GM19468 (cell line): ENCODE measurements around the gene ZFAND3.

ENCODE experiments used
- ATAC-seq: cut with Tn5 transposase; IDR thresholded peaks from one replicate; pipeline ENCODE4 v1.9.1; 2021; ENCODE audit warnings: mild to moderate bottlenecking, moderate library complexity, moderate number of reproducible peaks; ENCODE audit not compliant: unreplicated experiment; ENCODE audit errors: extremely low read depth

ZFAND3 gene

DNA sequence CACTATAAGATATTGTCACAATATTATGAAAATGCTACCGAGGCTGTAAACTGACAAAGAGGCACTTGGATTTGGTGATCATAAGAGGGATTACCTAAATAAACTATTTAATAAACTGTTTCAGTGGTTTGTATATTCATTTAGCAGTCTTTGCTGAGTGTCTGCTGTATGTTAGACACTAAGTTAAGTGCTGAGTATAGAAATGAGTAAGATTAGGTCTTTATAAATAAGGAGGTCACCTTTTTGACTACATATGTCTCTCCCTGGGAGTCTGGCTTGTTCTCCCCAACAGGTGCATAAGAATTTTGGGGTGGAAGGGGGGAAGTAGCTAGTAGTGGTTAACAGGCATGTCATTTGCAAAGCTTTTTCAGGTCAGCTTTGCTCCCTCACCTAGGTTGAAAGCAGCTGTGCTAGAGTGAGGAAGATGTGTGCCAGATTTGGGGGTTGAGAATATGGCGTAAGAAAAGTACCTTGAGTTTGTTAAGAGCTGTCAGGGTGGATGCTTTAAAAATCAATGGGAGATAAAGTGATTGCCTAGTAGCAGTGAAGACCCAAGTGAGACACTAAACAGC, 246.3 kb downstream of the ZFAND3 start:
- no peak for ATAC-seq

GRCh38 chr6:38067263-38067980, 247.9 kb downstream of the ZFAND3 start:
- ATAC-seq: no peak

GRCh38 chr6:38068854-38069590, 249.5 kb downstream of the ZFAND3 start:
- ATAC-seq: no peak

DNA sequence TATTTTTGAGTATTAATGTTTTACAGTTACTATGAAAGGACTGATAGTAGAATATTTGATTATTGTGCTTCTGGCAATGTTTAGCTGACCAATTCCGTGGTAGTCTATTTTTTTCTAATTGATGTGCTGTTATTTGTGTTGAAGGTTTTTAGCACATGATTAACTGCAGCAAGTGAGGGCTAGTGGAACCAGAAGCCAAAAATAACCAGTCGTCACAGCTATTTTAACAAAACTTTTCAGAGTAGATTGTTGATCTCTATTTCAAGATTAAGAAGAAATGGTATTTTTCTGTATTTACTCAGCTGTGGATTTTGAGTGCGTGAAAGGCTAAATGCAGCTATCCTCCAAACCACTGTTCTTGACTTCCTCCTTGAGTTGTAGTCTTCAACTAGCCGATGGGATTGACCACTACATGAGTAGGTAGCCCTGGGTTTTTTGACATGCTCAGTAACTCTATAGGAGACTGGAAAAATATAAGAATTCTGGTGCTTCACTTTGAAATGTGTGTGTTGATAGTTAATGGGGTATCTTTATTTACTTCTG, 258.0 kb downstream of the ZFAND3 start:
- no peak for ATAC-seq

DNA sequence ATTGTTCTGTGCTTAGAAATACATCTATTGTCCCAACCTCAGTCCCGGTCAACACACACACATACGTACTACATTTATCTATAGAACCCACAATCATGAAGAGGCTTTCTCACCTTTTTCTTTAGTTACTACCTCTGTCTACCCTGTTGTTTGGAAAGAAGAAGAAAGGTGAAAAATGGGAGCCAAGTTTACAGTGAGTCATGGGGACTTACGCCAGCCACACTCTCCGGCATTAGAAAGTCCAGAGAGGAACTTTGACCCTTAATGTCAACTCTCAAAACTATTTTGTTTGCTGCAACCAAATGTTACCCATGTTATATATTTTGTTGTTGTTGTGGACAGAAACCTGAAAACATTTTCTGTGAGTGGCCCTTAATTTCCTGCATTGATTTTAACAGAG, 259.1 kb downstream of the ZFAND3 start:
- no peak for ATAC-seq

DNA sequence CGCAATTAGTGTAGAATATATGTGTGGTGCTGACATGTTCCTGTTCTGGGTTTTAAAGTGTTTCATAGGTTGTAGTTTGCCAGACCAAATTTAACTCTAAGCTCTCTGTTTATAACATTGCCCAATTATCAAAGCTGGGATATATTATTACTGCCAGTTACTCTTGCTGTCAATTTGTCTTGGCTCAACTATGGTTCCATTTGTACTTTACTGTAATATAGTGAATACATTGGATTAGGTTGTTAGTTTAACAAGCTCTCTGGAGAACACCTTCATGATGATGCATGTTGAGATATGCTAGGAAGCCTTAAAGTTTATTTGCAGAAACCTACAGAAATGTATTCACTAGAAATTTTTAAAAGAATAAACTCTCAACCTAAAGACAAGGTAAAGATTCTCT, 259.6 kb downstream of the ZFAND3 start:
- ATAC-seq: no peak

DNA sequence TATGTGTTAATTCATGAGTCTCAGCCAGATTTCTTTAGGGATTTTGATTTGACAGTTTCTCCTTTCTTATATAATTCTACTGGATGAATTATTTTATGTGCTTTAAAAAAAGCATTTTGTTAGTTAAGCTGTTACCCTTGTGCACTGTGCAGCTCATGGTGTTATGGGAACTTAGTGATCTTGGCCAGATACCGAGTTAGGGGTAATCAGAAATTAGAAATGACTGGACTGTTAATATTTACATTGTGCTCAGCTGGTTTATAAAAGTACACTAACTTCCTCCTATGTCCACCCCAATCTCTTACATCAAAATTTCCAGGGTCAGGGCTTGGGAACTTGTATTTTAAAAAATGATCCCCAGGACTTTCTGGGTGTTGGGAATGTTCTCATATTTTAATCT, 260.0 kb downstream of the ZFAND3 start:
- no peak for ATAC-seq

DNA sequence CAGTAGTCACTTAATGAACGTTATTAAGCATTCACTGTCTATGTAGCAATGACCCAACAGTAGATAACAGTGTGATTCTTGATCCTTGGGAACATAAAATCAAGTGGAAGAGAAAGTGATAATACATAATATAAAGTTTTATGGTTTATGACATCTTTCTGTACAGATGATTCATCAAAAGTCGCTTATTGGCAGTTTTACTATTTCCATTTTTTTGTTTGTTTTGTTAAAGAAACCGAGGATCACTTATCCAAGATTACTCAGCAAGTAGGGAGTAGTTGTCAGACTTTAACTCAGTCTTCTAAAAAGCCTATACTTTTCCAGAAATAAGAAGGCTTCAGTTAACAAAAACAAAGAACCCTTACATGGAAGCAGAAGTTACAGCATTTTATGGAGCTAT, 260.8 kb downstream of the ZFAND3 start:
- ATAC-seq: no peak

- ATAC-seq: no peak
Observed at GRCh38 chr6:38080889-38081288, 261.4 kb downstream of the ZFAND3 start.

GRCh38 chr6:38085031-38085430, 265.5 kb downstream of the ZFAND3 start:
- no peak for ATAC-seq

DNA sequence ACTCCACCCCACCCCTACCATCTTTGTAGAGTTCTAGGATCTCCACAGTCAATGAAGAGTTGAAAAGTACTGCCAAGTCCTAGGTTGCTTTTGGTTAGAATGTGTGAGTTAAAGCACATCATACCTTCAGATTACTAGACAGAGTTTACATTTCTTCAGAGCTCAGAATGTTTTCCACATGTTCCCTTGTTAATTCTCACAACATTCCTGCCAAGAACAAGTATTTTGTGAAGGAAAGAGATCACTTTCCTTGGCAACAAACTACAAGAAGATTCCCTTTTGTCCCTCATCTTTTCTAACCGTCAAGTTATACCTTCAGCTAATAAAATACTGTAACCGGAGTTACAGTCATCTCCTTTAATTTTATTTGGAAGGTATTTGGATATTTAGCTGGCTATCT, 266.8 kb downstream of the ZFAND3 start:
- ATAC-seq: no peak

GRCh38 chr6:38088010-38088409, 268.5 kb downstream of the ZFAND3 start:
- ATAC-seq: no peak

DNA sequence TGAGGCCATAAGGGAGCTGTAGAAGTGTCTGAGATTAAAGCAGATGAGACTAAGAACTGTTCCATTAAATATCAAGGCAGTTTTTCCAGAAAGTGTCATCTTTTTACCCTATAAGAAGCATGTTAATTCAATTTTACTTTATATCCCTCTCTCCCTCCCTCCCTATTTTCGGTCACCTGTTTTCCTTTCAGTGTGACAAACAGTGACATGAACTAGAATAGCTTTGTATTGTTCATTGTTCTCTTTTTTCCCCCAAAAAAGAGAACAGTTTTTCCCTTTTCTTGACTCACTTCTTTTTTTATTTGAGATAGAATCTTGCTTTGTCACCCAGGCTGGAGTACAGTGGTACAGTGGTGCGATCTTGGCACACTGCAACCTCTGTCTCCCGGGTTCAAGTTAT, 269.3 kb downstream of the ZFAND3 start:
- ATAC-seq: no peak

GRCh38 chr6:38091613-38092012, 272.1 kb downstream of the ZFAND3 start:
- no peak for ATAC-seq

GRCh38 chr6:38092465-38092864, 272.9 kb downstream of the ZFAND3 start:
- ATAC-seq: no peak

- ATAC-seq: no peak
Observed at GRCh38 chr6:38092964-38093363, 273.4 kb downstream of the ZFAND3 start.

DNA sequence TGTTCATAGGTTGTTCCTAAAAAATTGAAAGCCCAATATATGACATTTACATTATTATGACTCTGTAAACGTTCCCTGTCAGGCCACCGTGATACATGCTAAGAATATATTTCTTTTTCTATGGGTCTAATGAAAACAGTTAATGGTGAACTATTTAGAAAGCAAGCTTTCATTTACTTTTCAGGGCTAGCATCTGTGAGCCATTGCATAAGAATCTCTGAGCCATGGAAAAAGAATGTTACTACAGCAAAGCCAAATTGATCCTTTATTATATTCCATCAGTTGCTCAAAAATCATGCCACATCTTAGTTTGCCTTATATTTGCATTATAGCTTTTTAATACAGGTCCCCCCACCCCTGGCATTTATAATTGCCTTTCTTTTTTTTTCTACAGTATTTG, 275.5 kb downstream of the ZFAND3 start:
- ATAC-seq: no peak

DNA sequence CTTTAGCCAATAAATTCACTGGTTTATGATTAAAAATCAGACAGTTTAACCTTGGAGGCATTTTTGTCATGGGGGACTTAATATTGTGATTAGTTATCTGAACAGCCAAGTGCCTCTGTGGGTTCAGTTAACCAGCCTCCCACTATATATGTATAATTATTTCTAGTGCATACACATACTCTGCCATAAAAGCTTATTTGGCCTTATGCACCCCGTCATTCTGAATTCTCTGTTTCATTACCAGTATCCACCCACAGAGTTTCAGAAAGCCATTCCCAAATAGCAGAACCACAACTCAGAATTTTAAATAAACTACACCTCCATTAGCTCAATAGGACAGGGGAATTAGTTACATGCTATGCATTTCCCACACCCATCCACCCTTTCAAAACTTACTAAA, 279.7 kb downstream of the ZFAND3 start:
- ATAC-seq: no peak

DNA sequence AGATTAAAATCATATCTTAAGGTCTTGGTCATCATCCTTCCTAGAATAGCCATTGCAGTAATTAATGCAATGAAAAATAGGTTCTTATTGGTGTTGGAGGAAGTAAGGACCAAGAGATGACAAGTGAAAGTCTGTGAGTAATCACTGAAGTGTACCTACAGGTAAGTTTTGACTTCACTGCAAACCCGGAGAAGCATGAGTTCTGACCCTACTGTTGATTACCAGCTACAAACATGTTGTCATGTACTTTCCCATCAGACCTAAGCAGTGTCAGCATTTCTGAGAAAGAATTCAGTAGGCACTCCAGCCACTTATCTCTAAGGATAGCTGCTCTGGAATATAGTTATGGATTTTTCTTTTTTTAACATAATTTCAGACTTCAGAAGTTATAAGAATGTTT, 280.9 kb downstream of the ZFAND3 start:
- no peak for ATAC-seq

- ATAC-seq: no peak
Observed at GRCh38 chr6:38103921-38104320, 284.4 kb downstream of the ZFAND3 start.

GRCh38 chr6:38105066-38105465, 285.5 kb downstream of the ZFAND3 start:
- ATAC-seq: no peak
